GM13977 (cell line): Measurements from ENCODE around the gene JADE2.
A peak's percentile ranks its signal among the peaks of the same experiment; 100 is the strongest.

ENCODE experiments used
- DNase-seq: peaks from one replicate; pipeline ENCODE4 v3.0.0; 2012; ENCODE audit warnings: low spot score
- CTCF ChIP-seq: IDR thresholded peaks from 2 replicates; pipeline ENCODE4 v1.5.1; 2012; ENCODE audit warnings: mild to moderate bottlenecking, control low read depth; ENCODE audit not compliant: insufficient read depth; ENCODE audit errors: extremely low read depth, missing control alignments
- in situ Hi-C: fragments of 300-500 bp; cut with MboI; formaldehyde crosslinking; loops from one replicate; pipeline ENCODE4 v1.12.0; 2022; ENCODE audit warnings: low sequenced_read_pairs, low pct_unique_long_range_greater_than_20kb, mixed read lengths, inconsistent platforms; ENCODE audit not compliant: unreplicated experiment

JADE2 gene

GRCh38 chr5:134526483-134527155, 1.1 kb downstream of the JADE2 start:
- in situ Hi-C loops, result no loop called here
- TF ChIP-seq CTCF, result peak; percentile 46
- DNase-seq, result peak; percentile 87

GRCh38 chr5:134527156-134527960, 1.9 kb downstream of the JADE2 start:
- DNase-seq, result peak; percentile 92
- in situ Hi-C loops, result no loop called here

GRCh38 chr5:134527961-134528424, 2.5 kb downstream of the JADE2 start:
- in situ Hi-C loops, result no loop called here
- DNase-seq, result no peak
- TF ChIP-seq CTCF, result no peak

More at GRCh38 chr5:134527156-134527960, 1.9 kb downstream of the JADE2 start:
- peak; percentile 76 for TF ChIP-seq CTCF

- in situ Hi-C loops, result no loop called here
- no peak for DNase-seq
- no peak for TF ChIP-seq CTCF
Observed at GRCh38 chr5:134528556-134528955, 3.1 kb downstream of the JADE2 start.

GRCh38 chr5:134529460-134529859, 4.0 kb downstream of the JADE2 start:
- no peak for TF ChIP-seq CTCF
- no peak for DNase-seq
- in situ Hi-C loops, result no loop called here

GRCh38 chr5:134530301-134531077, 5.0 kb downstream of the JADE2 start:
- no peak for DNase-seq
- no peak for TF ChIP-seq CTCF
- in situ Hi-C loops, result no loop called here
